HG02973 (cell line): ENCODE measurements around the gene RTBDN.

Experiments used
- ATAC-seq: cut with Tn5 transposase; IDR thresholded peaks from one replicate; pipeline ENCODE4 v1.9.1; 2021; ENCODE audit warnings: moderate library complexity; ENCODE audit not compliant: unreplicated experiment

Gene RTBDN

GRCh38 chr19:12834566-12834943 is at the start of gene RTBDN:
RTBDN (minus strand) TSS chr19:12834579; CDS start chr19:12829979, 4,600 bp downstream.
- no peak for ATAC-seq

- ATAC-seq, result no peak
Measured at GRCh38 chr19:12882589-12882988, 48.2 kb upstream of the RTBDN start.

GRCh38 chr19:12881172-12881808 is 46.9 kb upstream of the RTBDN start, which contains the start of gene DNASE2:
DNASE2 (minus strand) TSS chr19:12881449; CDS start chr19:12881375, 74 bp downstream.
- peak; percentile 67 for ATAC-seq

DNA sequence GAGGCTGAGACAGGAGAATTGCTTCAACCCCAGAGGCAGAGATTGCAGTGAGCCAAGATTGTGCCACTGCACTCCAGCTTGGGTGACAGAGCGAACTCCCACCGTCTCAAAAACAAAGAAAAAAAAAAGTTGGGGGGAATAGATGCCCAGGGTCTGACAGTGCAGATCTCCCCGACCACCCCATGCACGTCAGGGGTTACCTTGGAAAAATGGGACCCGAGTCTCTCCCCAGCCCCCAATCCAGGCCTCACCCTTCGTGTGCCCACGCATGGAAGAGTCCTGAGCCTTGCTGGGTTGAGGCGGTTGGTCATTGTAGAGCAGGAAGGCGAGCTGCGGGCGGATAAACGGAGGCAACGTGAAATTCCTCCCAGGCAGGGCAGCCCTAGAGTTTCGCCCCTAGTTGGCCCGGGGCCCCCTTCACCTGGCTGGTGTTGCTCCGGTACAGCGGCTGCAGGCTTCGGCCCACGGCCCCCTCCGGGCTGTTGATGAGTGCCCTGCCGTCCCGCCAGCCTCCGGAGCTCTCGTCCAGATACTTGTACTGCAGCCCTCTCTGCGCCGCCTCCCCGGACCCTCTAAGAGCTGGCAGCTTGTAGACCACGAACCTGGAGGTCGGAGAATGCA is 46.3 kb upstream of the RTBDN start:
- peak; percentile 8 for ATAC-seq

DNA sequence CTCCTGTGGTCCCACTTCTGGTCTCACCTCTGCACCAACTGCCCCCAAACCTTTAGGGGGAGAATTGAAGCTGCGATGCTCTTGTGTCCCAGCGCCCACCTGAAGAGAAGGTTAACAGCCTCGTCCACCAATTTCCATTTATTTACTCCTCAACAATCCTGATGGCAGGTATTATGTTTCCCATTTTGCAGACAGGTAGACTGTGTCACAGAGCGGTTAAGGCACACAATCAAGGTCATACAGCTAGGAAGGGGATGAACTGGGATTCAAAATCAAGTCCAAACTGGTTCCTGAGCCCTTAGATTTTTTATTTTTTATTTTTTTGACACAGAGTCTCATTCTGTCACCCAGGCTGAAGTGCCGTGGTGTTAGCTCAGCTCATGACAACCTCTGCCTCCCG is 40.7 kb upstream of the RTBDN start:
- no peak for ATAC-seq

- ATAC-seq, result no peak
Measured at GRCh38 chr19:12873891-12874745, 39.7 kb upstream of the RTBDN start.

- ATAC-seq, result no peak
Measured at GRCh38 chr19:12872941-12873890, 38.8 kb upstream of the RTBDN start.

DNA sequence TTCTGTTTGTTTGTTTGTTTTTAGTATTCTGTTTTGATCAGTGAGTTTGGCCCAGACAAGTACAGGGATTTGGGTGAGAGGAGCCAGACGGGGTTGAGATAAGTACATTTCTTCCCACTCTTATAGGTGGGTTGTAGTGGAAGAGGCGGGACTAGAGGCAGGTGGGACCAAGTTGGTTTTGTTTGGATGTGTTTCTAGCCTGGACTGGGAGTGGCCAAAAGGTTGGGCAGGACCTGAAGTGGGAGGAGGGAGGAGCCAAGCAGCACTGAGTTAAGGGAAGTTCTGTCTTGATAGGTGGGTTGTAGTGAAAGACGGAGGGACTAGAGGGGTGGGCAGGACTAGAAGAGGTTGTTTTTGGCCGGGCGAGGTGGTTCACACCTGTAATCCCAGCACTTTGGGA is 37.9 kb upstream of the RTBDN start:
- no peak for ATAC-seq

GRCh38 chr19:12871681-12872080 is 37.3 kb upstream of the RTBDN start:
- ATAC-seq, result no peak

DNA sequence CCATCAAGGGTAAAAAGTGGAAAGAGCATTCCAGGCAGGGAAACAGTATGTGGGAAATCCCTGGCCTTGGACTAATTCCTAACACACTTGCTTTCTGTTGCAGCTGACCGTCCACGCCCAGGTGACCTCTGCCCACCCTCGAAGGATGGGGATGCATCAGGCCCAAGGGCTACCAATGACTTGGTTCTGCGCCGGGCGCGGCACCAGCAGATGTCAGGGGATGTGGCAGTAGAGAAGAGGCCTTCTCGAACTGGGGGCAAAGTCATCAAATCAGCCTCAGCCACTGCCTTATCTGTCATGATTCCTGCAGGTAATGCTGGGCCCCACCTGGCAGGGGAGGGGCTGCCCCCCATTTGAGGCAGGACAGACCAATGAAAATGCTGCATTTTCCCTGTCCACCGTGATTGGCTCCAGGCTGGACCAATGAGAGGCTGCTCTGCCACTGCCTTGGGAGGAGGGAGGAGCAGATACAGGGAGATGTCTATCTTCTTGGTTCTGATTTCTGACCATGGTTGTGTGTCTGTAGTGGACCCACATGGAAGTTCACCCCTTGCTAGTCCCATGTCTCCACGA is 34.2 kb upstream of the RTBDN start:
- no peak for ATAC-seq

DNA sequence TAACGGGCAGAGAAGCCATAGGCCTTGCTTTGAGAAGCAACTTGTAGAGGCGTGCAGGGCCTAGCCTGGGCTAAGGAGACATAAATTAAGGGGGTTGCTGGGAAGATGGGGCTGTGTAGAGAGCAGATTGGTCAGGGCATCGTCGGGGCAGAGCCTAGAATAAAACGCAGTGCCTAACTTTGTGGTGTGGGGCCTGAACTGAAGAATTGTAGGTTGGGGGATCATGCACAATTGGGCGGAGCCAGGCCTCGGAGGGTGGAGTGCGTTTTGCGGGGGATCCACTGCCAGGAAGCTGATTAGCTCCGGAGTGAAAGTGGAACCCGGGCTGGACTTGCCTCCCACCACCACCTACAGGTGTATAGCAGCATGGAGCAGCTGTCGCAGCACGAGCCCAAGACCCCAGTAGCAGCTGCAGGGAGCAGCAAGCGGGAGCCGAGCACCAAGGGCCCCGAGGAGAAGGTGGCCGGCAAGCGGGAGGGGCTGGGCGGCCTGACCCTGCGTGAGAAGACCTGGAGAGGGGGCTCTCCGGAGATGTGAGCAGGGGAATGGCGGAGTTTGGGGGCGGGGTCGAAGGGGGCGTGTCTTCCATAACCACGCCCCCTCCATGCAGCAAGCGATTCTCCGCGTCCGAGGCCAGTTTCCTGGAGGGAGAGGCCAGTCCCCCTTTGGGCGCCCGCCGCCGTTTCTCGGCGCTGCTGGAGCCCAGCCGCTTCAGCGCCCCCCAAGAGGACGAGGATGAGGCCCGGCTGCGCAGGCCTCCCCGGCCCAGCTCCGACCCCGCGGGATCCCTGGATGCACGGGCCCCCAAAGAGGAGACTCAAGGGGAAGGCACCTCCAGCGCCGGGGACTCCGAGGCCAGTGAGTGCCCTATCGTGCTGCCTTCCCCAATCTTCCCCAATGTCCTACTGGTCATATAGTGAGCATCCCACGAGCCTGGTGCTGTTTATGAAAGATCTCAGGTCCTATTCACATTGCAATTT is 33.0 kb upstream of the RTBDN start:
- peak; percentile 53 for ATAC-seq

- ATAC-seq, result no peak
Measured at GRCh38 chr19:12866416-12867119, 32.2 kb upstream of the RTBDN start.

- ATAC-seq, result no peak
Measured at GRCh38 chr19:12865746-12866415, 31.5 kb upstream of the RTBDN start.

DNA sequence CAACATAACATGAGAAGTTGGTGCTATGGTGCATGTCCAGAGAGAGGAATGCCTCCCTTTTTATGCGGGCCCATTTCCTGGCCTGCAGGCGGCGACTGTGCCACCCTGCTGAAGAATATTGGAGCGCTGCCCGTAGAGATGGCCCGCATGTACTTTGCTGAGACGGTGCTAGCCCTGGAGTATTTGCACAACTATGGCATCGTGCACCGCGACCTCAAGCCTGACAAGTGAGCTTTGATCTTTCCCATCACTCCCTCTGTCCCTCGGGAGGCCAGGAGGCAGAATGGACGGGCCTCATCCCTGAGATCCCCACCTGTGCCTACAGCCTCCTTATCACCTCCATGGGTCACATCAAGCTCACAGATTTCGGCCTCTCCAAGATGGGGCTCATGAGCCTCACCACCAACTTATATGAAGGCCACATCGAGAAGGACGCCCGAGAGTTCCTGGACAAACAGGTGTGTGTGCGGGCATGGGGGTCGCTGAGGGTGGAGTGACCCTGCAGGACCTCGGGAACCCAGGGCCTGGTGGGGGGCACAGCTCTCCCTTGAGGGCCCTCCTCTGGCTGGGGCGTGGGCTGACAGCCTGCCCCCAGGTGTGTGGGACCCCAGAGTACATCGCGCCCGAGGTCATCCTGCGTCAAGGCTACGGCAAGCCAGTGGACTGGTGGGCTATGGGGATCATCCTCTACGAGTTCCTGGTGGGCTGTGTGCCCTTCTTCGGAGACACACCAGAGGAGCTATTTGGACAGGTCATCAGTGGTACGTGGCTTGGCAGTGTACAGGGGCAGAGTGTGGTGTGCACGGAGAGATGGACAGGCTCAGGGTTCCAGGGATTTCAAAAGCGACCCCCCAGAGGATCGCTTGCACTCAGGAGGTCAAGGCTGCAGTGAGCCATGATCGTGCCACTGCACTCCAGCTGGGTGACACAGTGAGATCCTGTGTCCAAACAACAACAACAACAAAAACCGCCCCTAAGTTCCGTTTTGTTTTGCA is 30.6 kb upstream of the RTBDN start:
- ATAC-seq, result no peak

DNA sequence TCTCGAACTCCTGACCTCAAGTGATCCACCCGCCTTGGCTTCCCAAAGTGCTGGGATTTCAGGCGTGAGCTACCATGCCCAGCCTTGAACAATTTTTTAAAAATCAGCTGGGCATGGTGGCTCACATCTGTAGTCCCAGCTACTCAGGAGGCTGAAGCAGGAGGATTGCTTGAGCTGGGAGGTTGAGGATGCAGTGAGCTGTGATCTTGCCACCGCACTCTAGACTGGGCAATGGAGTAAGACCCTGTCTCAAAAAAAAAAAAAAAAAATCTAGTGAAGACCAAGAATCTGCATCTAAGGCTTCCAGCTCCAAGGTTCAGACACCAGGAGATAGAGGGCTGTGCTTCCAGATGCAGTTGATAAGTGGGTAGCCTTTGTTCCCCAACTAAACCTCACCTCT is 29.8 kb upstream of the RTBDN start:
- ATAC-seq, result no peak

DNA sequence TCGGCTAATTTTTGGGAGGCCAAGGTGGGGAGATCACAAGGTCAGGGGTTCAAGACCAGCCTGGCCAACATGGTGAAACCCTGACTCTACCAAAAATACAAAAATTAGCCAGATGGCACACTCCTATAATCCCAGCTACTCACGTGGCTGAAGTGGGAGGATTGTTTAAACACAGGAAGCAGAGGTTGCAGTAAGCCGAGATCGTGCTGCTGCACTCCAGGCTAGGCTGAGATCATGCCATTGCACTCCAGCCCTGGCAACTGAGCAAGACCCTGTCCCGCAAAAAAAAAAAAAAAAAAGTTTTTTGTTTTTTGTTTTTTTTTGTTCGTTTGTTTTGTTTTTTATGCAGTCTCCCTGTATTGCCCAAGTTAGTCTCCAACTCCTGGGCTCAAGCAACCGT is 25.2 kb upstream of the RTBDN start:
- ATAC-seq, result no peak
